ENCODE data around the gene DHRS9.

Gene DHRS9

DNA sequence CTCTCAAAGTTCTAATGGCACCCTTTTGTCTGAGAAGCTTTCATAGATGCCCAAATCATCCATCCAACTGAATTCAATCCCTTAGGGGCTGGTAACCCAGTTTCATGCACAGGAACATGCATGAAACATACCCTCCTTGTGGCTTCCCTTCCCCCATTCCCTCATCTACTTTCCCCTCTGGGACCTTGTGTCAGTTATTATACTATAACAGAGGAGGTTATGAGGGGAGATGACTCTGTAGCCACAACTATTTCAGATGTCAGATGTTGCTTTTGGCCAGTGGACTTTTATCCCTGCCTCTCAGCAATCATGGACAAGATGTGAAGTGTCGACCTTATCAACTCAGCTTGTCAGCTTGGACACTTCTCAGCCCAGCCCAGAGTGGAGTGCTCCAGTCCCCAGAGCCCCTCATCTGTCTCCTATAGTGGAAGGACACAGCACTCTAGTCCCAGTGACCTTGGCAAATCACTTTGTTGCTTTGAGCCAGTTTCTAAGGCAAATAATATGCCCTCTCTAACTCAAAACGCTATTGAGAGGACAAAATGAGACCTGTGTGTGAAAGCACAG is 8.4 kb downstream of the DHRS9 start:
- Histone ChIP-seq H3K4me2 (ENCODE audit: low read length) (peak overlapping the region; percentile 17; the same call in 1 of the 2 replicates), H3K4me3 (ENCODE audit: low read length) (no peak overlapping the region), H3K9ac (ENCODE audit: low read length) (0 out of 2 replicates have a peak overlapping the region, but pooled peaks have one; percentile 2), H2AFZ (ENCODE audit: low read depth, low read length) (peak overlapping the region; percentile 82), H4K20me1 (ENCODE audit: insufficient read depth, low read length) (no peaks in the 10 kb centered on the region), H3K27me3 (ENCODE audit: low read depth, low read length) (no peaks in the 10 kb centered on the region), H3K36me3 (replicated peaks; ENCODE audit: low read depth, low read length) (no peaks in the 10 kb centered on the region), H3K4me1 (ENCODE audit: low read length) (peaks cover 71% of the 10 kb centered on the region), H3K79me2 (ENCODE audit: low read length) (peaks cover 7% of the 10 kb centered on the region; the same call in 1 of the 2 replicates), H3K27ac (ENCODE audit: low read length) (peak overlapping the region; percentile 1; the same call in 1 of the 2 replicates), H3K9me3 (ENCODE audit: insufficient read depth, low read length) (no peaks in the 10 kb centered on the region)
- TF ChIP-seq EZH2phosphoT487 (IDR thresholded peaks at IDR 0.05; ENCODE audit: low read depth): no peak
- TF ChIP-seq, protein P1, sequence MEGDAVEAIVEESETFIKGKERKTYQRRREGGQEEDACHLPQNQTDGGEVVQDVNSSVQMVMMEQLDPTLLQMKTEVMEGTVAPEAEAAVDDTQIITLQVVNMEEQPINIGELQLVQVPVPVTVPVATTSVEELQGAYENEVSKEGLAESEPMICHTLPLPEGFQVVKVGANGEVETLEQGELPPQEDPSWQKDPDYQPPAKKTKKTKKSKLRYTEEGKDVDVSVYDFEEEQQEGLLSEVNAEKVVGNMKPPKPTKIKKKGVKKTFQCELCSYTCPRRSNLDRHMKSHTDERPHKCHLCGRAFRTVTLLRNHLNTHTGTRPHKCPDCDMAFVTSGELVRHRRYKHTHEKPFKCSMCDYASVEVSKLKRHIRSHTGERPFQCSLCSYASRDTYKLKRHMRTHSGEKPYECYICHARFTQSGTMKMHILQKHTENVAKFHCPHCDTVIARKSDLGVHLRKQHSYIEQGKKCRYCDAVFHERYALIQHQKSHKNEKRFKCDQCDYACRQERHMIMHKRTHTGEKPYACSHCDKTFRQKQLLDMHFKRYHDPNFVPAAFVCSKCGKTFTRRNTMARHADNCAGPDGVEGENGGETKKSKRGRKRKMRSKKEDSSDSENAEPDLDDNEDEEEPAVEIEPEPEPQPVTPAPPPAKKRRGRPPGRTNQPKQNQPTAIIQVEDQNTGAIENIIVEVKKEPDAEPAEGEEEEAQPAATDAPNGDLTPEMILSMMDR (IDR thresholded peaks at IDR 0.05; ENCODE audit: low read depth, low read length): no peak

DNA sequence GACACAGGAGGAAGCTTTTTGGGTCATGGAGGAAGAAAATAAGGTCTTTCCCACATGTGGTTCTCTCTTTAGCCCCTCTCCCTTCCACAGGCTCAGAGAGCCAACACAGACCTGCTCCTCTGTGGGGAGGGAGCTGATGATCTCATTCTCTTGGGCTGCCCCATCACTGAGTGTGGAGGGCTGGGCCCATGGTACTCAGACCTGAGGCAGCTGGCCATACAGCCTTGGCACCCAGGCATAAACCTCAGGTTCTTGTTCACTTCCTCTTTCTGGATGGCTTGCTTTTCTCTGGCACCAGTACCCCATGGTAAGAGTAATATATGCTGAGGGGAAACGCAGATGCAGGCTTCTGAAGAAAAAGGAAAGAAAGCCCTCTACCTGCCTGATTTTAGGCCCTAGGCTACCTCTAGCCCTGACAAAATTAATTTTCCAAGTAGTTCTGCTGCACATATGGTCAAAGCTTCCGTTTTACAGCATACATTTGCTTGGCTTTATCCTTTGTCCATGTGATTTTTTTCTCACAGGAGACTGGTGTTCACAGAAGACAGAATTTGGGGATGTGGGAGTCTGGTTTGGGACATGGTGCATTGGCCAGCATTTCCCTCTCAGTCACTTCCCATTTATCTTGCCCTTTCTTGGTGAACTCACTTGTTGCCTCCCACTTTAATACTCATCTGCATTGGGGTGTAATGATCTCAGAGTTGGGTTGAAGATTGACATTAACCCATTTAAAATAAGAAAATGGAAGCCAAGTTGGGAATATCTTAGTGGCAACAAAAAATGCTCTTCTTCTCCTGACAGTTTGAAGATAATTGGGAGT is 11.1 kb downstream of the DHRS9 start:
- no peaks in the 10 kb centered on the region for H3K27me3 ChIP-seq (ENCODE audit: low read depth, low read length)
- H3K9ac ChIP-seq (ENCODE audit: low read length): peak overlapping the region; percentile 70
- H3K79me2 ChIP-seq (ENCODE audit: low read length): peaks cover 7% of the 10 kb centered on the region; the same call in 1 of the 2 replicates
- H3K4me1 ChIP-seq (ENCODE audit: low read length): peaks cover 59% of the 10 kb centered on the region
- H4K20me1 ChIP-seq (ENCODE audit: insufficient read depth, low read length): no peaks in the 10 kb centered on the region
- H3K27ac ChIP-seq (ENCODE audit: low read length): peak overlapping the region; percentile 92
- H2AFZ ChIP-seq (ENCODE audit: low read depth, low read length): no peak overlapping the region; the same call in 1 of the 2 replicates
- TF ChIP-seq, protein P1 (IDR thresholded peaks at IDR 0.05; ENCODE audit: low read depth, low read length): no peak
- TF ChIP-seq EZH2phosphoT487 (IDR thresholded peaks at IDR 0.05; ENCODE audit: low read depth): no peak
- peak overlapping the region; percentile 55; the same call in 1 of the 2 replicates for H3K4me3 ChIP-seq (ENCODE audit: low read length)
- peak overlapping the region; percentile 71 for H3K4me2 ChIP-seq (ENCODE audit: low read length)
- H3K9me3 ChIP-seq (ENCODE audit: insufficient read depth, low read length): peaks cover 15% of the 10 kb centered on the region; the same call in 1 of the 2 replicates
- H3K36me3 ChIP-seq (replicated peaks; ENCODE audit: low read depth, low read length): peaks cover 9% of the 10 kb centered on the region

DNA sequence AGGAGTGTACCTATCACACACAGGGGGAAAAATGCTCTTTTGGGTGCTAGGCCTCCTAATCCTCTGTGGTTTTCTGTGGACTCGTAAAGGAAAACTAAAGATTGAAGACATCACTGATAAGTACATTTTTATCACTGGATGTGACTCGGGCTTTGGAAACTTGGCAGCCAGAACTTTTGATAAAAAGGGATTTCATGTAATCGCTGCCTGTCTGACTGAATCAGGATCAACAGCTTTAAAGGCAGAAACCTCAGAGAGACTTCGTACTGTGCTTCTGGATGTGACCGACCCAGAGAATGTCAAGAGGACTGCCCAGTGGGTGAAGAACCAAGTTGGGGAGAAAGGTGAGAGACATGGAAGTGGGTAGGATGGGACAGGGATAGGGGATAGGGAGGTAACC is 12.2 kb downstream of the DHRS9 start:
- Histone ChIP-seq H3K9me3 (ENCODE audit: insufficient read depth, low read length) (peaks cover 15% of the 10 kb centered on the region; the same call in 1 of the 2 replicates), H3K9ac (ENCODE audit: low read length) (peak overlapping the region; percentile 63), H3K27me3 (ENCODE audit: low read depth, low read length) (no peaks in the 10 kb centered on the region), H3K36me3 (replicated peaks; ENCODE audit: low read depth, low read length) (peaks cover 9% of the 10 kb centered on the region), H3K4me3 (ENCODE audit: low read length) (peak overlapping the region; percentile 55), H3K4me1 (ENCODE audit: low read length) (peaks cover 59% of the 10 kb centered on the region), H4K20me1 (ENCODE audit: insufficient read depth, low read length) (no peaks in the 10 kb centered on the region), H2AFZ (ENCODE audit: low read depth, low read length) (peak overlapping the region; percentile 64), H3K27ac (ENCODE audit: low read length) (peak overlapping the region; percentile 92), H3K4me2 (ENCODE audit: low read length) (peak overlapping the region; percentile 71), H3K79me2 (ENCODE audit: low read length) (peaks cover 7% of the 10 kb centered on the region; the same call in 1 of the 2 replicates)
- no peak for TF ChIP-seq EZH2phosphoT487 (IDR thresholded peaks at IDR 0.05; ENCODE audit: low read depth)

DNA sequence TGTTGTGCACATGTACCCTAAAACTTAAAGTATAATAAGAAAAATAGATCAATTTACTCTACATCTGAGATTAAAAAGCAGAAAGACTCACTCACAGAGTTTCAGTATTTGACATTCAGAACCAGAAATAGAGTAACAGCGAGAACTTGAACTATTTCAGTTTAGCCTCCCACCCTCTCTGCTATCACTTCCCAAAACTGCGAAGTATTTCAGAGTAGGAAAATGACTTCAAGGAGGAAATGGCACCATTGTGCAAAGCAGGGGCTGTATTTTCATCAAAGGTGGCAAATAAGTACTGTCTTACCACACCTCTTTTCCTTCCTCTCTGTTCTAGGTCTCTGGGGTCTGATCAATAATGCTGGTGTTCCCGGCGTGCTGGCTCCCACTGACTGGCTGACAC is 13.6 kb downstream of the DHRS9 start:
- Histone ChIP-seq H3K27ac (ENCODE audit: low read length) (peak overlapping the region; percentile 92), H3K36me3 (replicated peaks; ENCODE audit: low read depth, low read length) (peaks cover 9% of the 10 kb centered on the region), H3K4me2 (ENCODE audit: low read length) (peak overlapping the region; percentile 71), H3K27me3 (ENCODE audit: low read depth, low read length) (no peaks in the 10 kb centered on the region), H3K9ac (ENCODE audit: low read length) (peak overlapping the region; percentile 63), H3K4me1 (ENCODE audit: low read length) (peaks cover 54% of the 10 kb centered on the region), H3K79me2 (ENCODE audit: low read length) (peaks cover 7% of the 10 kb centered on the region; the same call in 1 of the 2 replicates), H3K9me3 (ENCODE audit: insufficient read depth, low read length) (peaks cover 15% of the 10 kb centered on the region; the same call in 1 of the 2 replicates), H2AFZ (ENCODE audit: low read depth, low read length) (no peak overlapping the region), H3K4me3 (ENCODE audit: low read length) (peak overlapping the region; percentile 55), H4K20me1 (ENCODE audit: insufficient read depth, low read length) (no peaks in the 10 kb centered on the region)
- no peak for TF ChIP-seq EZH2phosphoT487 (IDR thresholded peaks at IDR 0.05; ENCODE audit: low read depth)
- TF ChIP-seq, protein P1 (IDR thresholded peaks at IDR 0.05; ENCODE audit: low read depth, low read length): no peak
